Prostate gland (tissue), 2 donors: ENCODE measurements around the gene HECA.

Experiments used
- POLR2A ChIP-seq: fragments of 450-650 bp; IDR thresholded peaks from one replicate; pipeline ENCODE4 v1.6.1; 2016; ENCODE audit warnings: antibody characterized with exemption, mild to moderate bottlenecking
- POLR2AphosphoS5 ChIP-seq: sonication (generic); formaldehyde crosslinking; IDR thresholded peaks from one replicate; pipeline ENCODE4 v1.6.1; 2017; ENCODE audit warnings: antibody characterized with exemption
- TF ChIP-seq, protein P1 (sequence below), 4 experiments: fragments of 200-600 bp in 2 of 4; fragments of 450-650 bp in 2 of 4; sonication (generic) in 2 of 4; IDR thresholded peaks; 1 replicate in 3 of 4; 2 replicates in 1 of 4; pipeline ENCODE4 v1.5.1; 2016 to 2019; ENCODE audit warnings: antibody characterized with exemption in 4 of 4, mild to moderate bottlenecking in 2 of 4, moderate library complexity in 2 of 4

DNA sequence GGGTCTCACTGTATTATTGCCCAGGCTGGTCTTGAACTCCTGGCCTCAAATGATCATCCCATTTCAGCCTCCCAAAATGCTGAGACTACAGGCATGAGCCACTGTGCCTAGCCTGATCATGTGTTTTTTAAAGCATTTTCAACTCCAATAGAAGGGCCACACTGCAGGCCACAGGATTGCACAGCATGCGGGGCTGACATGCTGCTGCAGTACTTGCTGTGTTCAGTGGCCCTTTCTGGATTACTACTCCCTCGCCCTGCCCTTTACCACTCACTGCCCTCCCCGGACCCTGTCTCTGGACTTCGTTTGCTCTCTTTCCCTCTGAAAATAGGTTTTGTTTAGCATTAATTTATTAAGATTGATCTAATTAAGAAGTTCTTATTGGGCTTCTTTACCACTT is 37.3 kb downstream of the HECA start:
- TF ChIP-seq, protein P1, sequence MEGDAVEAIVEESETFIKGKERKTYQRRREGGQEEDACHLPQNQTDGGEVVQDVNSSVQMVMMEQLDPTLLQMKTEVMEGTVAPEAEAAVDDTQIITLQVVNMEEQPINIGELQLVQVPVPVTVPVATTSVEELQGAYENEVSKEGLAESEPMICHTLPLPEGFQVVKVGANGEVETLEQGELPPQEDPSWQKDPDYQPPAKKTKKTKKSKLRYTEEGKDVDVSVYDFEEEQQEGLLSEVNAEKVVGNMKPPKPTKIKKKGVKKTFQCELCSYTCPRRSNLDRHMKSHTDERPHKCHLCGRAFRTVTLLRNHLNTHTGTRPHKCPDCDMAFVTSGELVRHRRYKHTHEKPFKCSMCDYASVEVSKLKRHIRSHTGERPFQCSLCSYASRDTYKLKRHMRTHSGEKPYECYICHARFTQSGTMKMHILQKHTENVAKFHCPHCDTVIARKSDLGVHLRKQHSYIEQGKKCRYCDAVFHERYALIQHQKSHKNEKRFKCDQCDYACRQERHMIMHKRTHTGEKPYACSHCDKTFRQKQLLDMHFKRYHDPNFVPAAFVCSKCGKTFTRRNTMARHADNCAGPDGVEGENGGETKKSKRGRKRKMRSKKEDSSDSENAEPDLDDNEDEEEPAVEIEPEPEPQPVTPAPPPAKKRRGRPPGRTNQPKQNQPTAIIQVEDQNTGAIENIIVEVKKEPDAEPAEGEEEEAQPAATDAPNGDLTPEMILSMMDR (IDR thresholded peaks at IDR 0.05), result no peak
- no peak for TF ChIP-seq POLR2A
- no peak for TF ChIP-seq POLR2AphosphoS5
